WTC11 (cell line): ENCODE measurements around the gene GRB10. TPM values are rescaled to one million over a fixed set of nuclear protein-coding genes. Genes with fewer than 3 reads are reported as not detected.
A peak's percentile ranks its signal among the peaks of the same experiment; 100 is the strongest.

Experiments
- ATAC-seq: fragments of 200-7000 bp; cut with Tn5 transposase; 2 replicates; pipeline ENCODE4 v1.10.0; 2021; ENCODE audit warnings: mild to moderate bottlenecking, moderate library complexity
- CTCF ChIA-PET: fragments of 300-600 bp; sonication (Branson Sonifier 250); formaldehyde crosslinking; loops from one replicate; lab custom pipeline; 2021; ENCODE audit warnings: antibody characterized with exemption; lab: Charles Lee
- POLR2A ChIA-PET: fragments of 350-600 bp; sonication (Branson Sonifier 250); formaldehyde crosslinking; loops from one replicate; lab custom pipeline; 2021; ENCODE audit warnings: antibody characterized with exemption; lab: Charles Lee
- DNase-seq: peaks from one replicate; pipeline ENCODE4 v3.0.0; 2021; ENCODE audit warnings: low spot score
- H3K27ac Mint-ChIP-seq: 2 replicates; pipeline ENCODE4 v1.8.0; 2021; ENCODE audit warnings: mixed read lengths
- H3K27me3 Mint-ChIP-seq: 2 replicates; pipeline ENCODE4 v1.8.0; 2021; ENCODE audit warnings: low read depth, mild to moderate bottlenecking, moderate library complexity, mixed read lengths
- H3K36me3 Mint-ChIP-seq: 2 replicates; pipeline ENCODE4 v1.8.0; 2021; ENCODE audit warnings: mixed read lengths
- H3K4me1 Mint-ChIP-seq: 2 replicates; pipeline ENCODE4 v1.8.0; 2022; ENCODE audit warnings: mixed read lengths
- H3K4me3 Mint-ChIP-seq: 2 replicates; pipeline ENCODE4 v1.8.0; 2021; ENCODE audit warnings: mild to moderate bottlenecking, moderate library complexity, mixed read lengths
- H3K9me3 Mint-ChIP-seq: 2 replicates; pipeline ENCODE4 v1.8.0; 2021; ENCODE audit warnings: mixed read lengths
- CBFB ChIP-seq: sonication (generic); formaldehyde crosslinking; IDR thresholded peaks from 2 replicates; pipeline ENCODE4 v1.8.1; 2022; ENCODE audit warnings: mild to moderate bottlenecking, low read depth, missing genetic modification reagents
- FOXK1 ChIP-seq: sonication (generic); formaldehyde crosslinking; IDR thresholded peaks from 2 replicates; pipeline ENCODE4 v1.8.0; 2022; ENCODE audit warnings: mild to moderate bottlenecking, moderate library complexity, missing genetic modification reagents
- GRHL2 ChIP-seq: fragments of 250-450 bp; sonication (Bioruptor Pico); IDR thresholded peaks from 2 replicates; pipeline ENCODE4 v1.8.0; 2022; ENCODE audit warnings: mild to moderate bottlenecking, moderate library complexity; ENCODE audit not compliant: insufficient replicate concordance, severe bottlenecking
- IRF2 ChIP-seq: sonication (generic); formaldehyde crosslinking; IDR thresholded peaks from 2 replicates; pipeline ENCODE4 v1.8.0; 2022; ENCODE audit warnings: low read depth, missing genetic modification reagents, borderline replicate concordance
- JUN ChIP-seq: sonication (generic); formaldehyde crosslinking; IDR thresholded peaks from 2 replicates; pipeline ENCODE4 v1.8.0; 2023; ENCODE audit warnings: mild to moderate bottlenecking, missing genetic modification reagents
- NR2C2 ChIP-seq: sonication (generic); formaldehyde crosslinking; IDR thresholded peaks from 2 replicates; pipeline ENCODE4 v1.8.0; 2022; ENCODE audit warnings: mild to moderate bottlenecking, missing genetic modification reagents
- SMAD3 ChIP-seq: sonication (generic); formaldehyde crosslinking; IDR thresholded peaks from 2 replicates; pipeline ENCODE4 v1.8.0; 2022; ENCODE audit warnings: missing genetic modification reagents, mild to moderate bottlenecking, borderline replicate concordance
- SP1 ChIP-seq: sonication (generic); formaldehyde crosslinking; conservative IDR thresholded peaks from 2 replicates; pipeline ENCODE4 v1.8.1; 2022; ENCODE audit warnings: missing genetic modification reagents
- TEAD4 ChIP-seq: sonication (generic); formaldehyde crosslinking; IDR thresholded peaks from 2 replicates; pipeline ENCODE4 v1.8.0; 2022; ENCODE audit warnings: mild to moderate bottlenecking, missing genetic modification reagents
- ZNF138 ChIP-seq: sonication (generic); formaldehyde crosslinking; conservative IDR thresholded peaks from 2 replicates; pipeline ENCODE4 v1.8.1; 2022; ENCODE audit warnings: mild to moderate bottlenecking, moderate library complexity, missing genetic modification reagents
- total RNA-seq: library from RNA; stranded (reverse); gene quantifications from 3 replicates; pipeline ENCODE4 v1.2.3, GENCODE V29; 2021
- TF ChIP-seq, protein P1 (sequence below): sonication (generic); formaldehyde crosslinking; IDR thresholded peaks from 2 replicates; pipeline ENCODE4 v1.8.0; 2022; ENCODE audit warnings: mild to moderate bottlenecking, missing genetic modification reagents
- TF ChIP-seq, protein P2 (sequence below): sonication (generic); formaldehyde crosslinking; IDR thresholded peaks from 2 replicates; pipeline ENCODE4 v1.8.0; 2022; ENCODE audit warnings: missing genetic modification reagents
- TF ChIP-seq, protein P3 (sequence below): fragments of 200-600 bp; IDR thresholded peaks from 2 replicates; pipeline ENCODE4 v1.8.0; 2022; ENCODE audit warnings: antibody characterized with exemption
- TF ChIP-seq, protein P4 (sequence below): sonication (generic); formaldehyde crosslinking; conservative IDR thresholded peaks from 2 replicates; pipeline ENCODE4 v1.8.1; 2022; ENCODE audit warnings: mild to moderate bottlenecking, missing genetic modification reagents
- TF ChIP-seq, protein P5 (sequence below): sonication (generic); formaldehyde crosslinking; IDR thresholded peaks from 2 replicates; pipeline ENCODE4 v1.8.1; 2022; ENCODE audit warnings: low read depth, mild to moderate bottlenecking, moderate library complexity, missing genetic modification reagents, borderline replicate concordance

GRB10 gene
- total RNA-seq, 1 experiment from 2014 or later, result 103 TPM

DNA sequence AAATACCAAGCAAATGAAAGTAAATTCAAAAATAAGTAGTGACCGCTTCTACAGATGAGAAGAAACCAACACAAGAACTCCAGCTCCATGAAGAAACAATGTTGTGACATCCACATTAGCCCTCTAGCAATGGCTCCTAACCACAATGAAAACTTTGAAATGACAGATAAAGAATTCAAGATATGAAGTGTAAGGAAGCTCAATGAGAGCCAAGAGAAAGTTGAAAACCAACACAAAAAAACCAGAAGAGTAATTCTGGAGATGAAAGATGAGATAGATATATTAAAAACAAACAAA, 149.3 kb downstream of the GRB10 start:
- ATAC-seq, result no peak
- Mint-ChIP-seq H3K27me3 (no peaks in the 10 kb centered on the region), H3K4me3 (no peak overlapping the region), H3K27ac (peak overlapping the region; percentile 47; the same call in 1 of the 2 replicates), H3K9me3 (peaks cover 36% of the 10 kb centered on the region), H3K36me3 (peaks cover 24% of the 10 kb centered on the region), H3K4me1 (peaks cover 41% of the 10 kb centered on the region)
- CTCF ChIA-PET, result interaction anchor here (1.0 to 1.9 kb wide), 6 partner anchors 9 to 368 kb away, joined by 3 to 7 read pairs (median 4); no protein-coding TSS in a partner anchor
- no peak for DNase-seq
- TF ChIP-seq JUN (CRISPR knock-in tag) (no peak), GRHL2 (CRISPR knock-in tag) (no peak), ZNF138 (CRISPR knock-in tag) (no peak), IRF2 (CRISPR knock-in tag) (no peak), CBFB (no peak), SMAD3 (CRISPR knock-in tag) (no peak)
- TF ChIP-seq, protein P1, sequence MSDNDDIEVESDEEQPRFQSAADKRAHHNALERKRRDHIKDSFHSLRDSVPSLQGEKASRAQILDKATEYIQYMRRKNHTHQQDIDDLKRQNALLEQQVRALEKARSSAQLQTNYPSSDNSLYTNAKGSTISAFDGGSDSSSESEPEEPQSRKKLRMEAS (CRISPR knock-in tag), result no peak
- TF ChIP-seq, protein P2, sequence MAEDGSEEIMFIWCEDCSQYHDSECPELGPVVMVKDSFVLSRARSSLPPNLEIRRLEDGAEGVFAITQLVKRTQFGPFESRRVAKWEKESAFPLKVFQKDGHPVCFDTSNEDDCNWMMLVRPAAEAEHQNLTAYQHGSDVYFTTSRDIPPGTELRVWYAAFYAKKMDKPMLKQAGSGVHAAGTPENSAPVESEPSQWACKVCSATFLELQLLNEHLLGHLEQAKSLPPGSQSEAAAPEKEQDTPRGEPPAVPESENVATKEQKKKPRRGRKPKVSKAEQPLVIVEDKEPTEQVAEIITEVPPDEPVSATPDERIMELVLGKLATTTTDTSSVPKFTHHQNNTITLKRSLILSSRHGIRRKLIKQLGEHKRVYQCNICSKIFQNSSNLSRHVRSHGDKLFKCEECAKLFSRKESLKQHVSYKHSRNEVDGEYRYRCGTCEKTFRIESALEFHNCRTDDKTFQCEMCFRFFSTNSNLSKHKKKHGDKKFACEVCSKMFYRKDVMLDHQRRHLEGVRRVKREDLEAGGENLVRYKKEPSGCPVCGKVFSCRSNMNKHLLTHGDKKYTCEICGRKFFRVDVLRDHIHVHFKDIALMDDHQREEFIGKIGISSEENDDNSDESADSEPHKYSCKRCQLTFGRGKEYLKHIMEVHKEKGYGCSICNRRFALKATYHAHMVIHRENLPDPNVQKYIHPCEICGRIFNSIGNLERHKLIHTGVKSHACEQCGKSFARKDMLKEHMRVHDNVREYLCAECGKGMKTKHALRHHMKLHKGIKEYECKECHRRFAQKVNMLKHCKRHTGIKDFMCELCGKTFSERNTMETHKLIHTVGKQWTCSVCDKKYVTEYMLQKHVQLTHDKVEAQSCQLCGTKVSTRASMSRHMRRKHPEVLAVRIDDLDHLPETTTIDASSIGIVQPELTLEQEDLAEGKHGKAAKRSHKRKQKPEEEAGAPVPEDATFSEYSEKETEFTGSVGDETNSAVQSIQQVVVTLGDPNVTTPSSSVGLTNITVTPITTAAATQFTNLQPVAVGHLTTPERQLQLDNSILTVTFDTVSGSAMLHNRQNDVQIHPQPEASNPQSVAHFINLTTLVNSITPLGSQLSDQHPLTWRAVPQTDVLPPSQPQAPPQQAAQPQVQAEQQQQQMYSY, result no peak
- POLR2A ChIA-PET, result no interaction called here

DNA sequence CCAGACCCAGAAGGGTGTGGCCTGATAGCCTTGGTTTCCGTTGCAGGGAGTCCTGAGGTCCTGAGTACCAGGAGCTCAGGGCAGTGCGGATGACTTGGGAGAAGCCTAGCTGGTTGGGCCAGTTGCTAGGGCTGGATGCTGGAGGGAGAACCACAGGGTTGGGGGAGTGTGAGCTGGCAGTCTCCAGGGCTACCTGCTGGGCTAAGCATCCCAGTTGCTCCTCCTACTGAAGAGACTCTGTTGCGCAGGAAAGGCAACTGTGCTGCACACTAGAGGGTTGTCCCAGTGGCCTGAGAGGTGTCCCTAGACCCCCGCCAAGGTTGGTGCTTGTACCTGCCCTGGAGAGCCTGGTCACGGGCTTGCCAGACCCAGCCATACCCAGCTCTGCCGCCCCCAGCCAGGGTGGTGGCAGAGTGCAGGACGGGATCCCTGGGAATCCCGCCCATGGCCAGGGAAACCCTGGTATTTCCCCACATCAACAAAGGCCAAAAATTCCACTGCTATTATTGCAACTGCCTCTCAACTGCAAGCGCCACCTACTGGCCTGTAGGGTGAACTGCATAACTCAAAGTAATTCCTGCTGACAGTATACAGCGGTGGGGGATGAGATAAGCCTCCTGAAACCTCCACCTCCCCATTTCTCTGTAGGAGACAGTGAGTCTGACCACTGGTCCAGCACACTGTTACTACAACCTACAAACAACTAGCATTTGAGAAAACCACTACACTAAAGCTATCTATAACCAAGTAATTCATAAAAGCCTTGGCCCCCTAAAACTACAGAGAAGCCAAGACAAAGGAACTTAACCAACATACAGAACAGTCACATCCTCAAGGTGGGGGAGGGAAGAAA, 149.9 kb downstream of the GRB10 start:
- peaks cover 41% of the 10 kb centered on the region for H3K4me1 Mint-ChIP-seq
- ChIA-PET POLR2A (no interaction called here), CTCF (interaction anchor here (0.7 to 1.9 kb wide), 21 partner anchors 9 to 530 kb away, joined by 3 to 9 read pairs (median 4); no protein-coding TSS in a partner anchor)
- H3K27ac Mint-ChIP-seq, result peak overlapping the region; percentile 47; the same call in 1 of the 2 replicates
- peaks cover 36% of the 10 kb centered on the region for H3K9me3 Mint-ChIP-seq
- peaks cover 24% of the 10 kb centered on the region for H3K36me3 Mint-ChIP-seq
- no peaks in the 10 kb centered on the region for H3K27me3 Mint-ChIP-seq
- H3K4me3 Mint-ChIP-seq, result no peak overlapping the region
- TF ChIP-seq, protein P3, sequence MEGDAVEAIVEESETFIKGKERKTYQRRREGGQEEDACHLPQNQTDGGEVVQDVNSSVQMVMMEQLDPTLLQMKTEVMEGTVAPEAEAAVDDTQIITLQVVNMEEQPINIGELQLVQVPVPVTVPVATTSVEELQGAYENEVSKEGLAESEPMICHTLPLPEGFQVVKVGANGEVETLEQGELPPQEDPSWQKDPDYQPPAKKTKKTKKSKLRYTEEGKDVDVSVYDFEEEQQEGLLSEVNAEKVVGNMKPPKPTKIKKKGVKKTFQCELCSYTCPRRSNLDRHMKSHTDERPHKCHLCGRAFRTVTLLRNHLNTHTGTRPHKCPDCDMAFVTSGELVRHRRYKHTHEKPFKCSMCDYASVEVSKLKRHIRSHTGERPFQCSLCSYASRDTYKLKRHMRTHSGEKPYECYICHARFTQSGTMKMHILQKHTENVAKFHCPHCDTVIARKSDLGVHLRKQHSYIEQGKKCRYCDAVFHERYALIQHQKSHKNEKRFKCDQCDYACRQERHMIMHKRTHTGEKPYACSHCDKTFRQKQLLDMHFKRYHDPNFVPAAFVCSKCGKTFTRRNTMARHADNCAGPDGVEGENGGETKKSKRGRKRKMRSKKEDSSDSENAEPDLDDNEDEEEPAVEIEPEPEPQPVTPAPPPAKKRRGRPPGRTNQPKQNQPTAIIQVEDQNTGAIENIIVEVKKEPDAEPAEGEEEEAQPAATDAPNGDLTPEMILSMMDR, result peak; percentile 87
- no peak for TF ChIP-seq NR2C2
- DNase-seq (peak; percentile 67), ATAC-seq (peak; percentile 79)

DNA sequence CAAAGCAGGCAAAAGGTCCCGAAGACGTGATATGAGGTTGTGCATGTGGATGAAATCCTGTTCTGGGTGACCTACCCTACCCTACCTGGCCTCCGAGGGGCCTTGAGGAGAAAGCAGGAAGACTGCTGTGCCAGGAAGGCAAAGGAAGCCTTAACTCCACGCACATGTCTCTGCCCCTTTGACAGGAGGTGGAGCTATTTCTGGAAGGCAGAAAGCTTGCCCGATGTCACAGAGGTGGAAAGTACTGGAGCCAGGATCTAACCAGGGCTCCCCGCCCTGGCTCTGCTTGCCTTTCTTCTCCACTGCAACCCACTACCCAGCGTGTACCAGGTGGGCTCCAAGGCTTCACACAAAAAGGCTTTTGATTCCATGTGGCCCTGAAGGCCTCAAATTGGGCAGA, 151.1 kb downstream of the GRB10 start:
- Mint-ChIP-seq H3K9me3 (peaks cover 32% of the 10 kb centered on the region), H3K36me3 (peaks cover 24% of the 10 kb centered on the region), H3K27me3 (no peaks in the 10 kb centered on the region), H3K4me3 (no peak overlapping the region), H3K27ac (no peak overlapping the region), H3K4me1 (peaks cover 40% of the 10 kb centered on the region)
- ATAC-seq (no peak), DNase-seq (no peak)
- ChIA-PET CTCF (interaction anchor here (1.0 to 1.5 kb wide), 5 partner anchors 15 to 531 kb away, joined by 3 to 9 read pairs (median 5); no protein-coding TSS in a partner anchor), POLR2A (no interaction called here)
- TF ChIP-seq, protein P2, result no peak
- no peak for TF ChIP-seq IRF2 (CRISPR knock-in tag)
- no peak for TF ChIP-seq SMAD3 (CRISPR knock-in tag)
- TF ChIP-seq, protein P4, sequence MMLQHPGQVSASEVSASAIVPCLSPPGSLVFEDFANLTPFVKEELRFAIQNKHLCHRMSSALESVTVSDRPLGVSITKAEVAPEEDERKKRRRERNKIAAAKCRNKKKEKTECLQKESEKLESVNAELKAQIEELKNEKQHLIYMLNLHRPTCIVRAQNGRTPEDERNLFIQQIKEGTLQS, result no peak
- no peak for TF ChIP-seq FOXK1 (CRISPR knock-in tag)
- TF ChIP-seq SP1, result no peak
- TF ChIP-seq TEAD4 (CRISPR knock-in tag), result no peak
- TF ChIP-seq, protein P5, sequence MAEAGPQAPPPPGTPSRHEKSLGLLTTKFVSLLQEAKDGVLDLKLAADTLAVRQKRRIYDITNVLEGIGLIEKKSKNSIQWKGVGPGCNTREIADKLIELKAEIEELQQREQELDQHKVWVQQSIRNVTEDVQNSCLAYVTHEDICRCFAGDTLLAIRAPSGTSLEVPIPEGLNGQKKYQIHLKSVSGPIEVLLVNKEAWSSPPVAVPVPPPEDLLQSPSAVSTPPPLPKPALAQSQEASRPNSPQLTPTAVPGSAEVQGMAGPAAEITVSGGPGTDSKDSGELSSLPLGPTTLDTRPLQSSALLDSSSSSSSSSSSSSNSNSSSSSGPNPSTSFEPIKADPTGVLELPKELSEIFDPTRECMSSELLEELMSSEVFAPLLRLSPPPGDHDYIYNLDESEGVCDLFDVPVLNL, result no peak
- TF ChIP-seq, protein P3, result no peak
